GM06990 (cell line): ENCODE data around the gene PSME2.

Experiments used
- DNase-seq: peaks from one replicate; pipeline ENCODE4 v3.0.0-alpha.2; 2011; ENCODE audit not compliant: insufficient read length; ENCODE audit errors: extremely low read depth
- H3K27me3 ChIP-seq: replicated peaks from 2 replicates; pipeline ENCODE4 v1.6.0; 2011; ENCODE audit warnings: low read length; ENCODE audit not compliant: control insufficient read depth, insufficient read depth
- H3K36me3 ChIP-seq: 2 replicates; pipeline ENCODE4 v1.5.1; 2011; ENCODE audit warnings: low read length; ENCODE audit not compliant: control insufficient read depth, insufficient read depth
- H3K4me3 ChIP-seq: replicated peaks from 2 replicates; pipeline ENCODE4 v1.5.1; 2011; ENCODE audit warnings: low read depth, mild to moderate bottlenecking, control low read depth, low read length
- TF ChIP-seq, protein P1 (sequence below): IDR thresholded peaks from 2 replicates; pipeline ENCODE4 v1.5.1; 2011; ENCODE audit warnings: low read length, control low read depth, mild to moderate bottlenecking, inconsistent platforms; ENCODE audit not compliant: insufficient read depth, poor library complexity, severe bottlenecking

PSME2 gene

DNA sequence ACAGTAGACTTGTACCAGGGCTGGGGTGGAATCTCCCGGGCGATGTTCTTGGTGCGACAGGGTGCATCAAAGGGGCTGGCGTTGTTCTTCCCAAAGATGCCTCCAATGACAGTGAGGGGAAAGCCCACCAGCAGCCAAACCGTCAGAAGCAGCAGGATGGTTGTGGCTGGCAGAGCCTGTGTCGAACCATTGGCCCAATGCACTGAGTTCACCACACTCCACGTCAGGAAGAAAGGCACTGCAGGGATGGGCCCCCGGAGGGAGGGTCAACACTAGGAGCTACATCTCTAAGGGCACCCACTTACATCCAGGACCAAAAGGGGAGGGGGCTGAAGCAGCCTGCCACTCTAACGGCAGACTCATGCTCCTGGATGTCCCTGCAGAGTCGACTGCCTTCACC, 44.0 kb upstream of the PSME2 start:
- no peak for DNase-seq
- peaks cover 24% of the 10 kb centered on the region for H3K36me3 ChIP-seq
- TF ChIP-seq, protein P1, sequence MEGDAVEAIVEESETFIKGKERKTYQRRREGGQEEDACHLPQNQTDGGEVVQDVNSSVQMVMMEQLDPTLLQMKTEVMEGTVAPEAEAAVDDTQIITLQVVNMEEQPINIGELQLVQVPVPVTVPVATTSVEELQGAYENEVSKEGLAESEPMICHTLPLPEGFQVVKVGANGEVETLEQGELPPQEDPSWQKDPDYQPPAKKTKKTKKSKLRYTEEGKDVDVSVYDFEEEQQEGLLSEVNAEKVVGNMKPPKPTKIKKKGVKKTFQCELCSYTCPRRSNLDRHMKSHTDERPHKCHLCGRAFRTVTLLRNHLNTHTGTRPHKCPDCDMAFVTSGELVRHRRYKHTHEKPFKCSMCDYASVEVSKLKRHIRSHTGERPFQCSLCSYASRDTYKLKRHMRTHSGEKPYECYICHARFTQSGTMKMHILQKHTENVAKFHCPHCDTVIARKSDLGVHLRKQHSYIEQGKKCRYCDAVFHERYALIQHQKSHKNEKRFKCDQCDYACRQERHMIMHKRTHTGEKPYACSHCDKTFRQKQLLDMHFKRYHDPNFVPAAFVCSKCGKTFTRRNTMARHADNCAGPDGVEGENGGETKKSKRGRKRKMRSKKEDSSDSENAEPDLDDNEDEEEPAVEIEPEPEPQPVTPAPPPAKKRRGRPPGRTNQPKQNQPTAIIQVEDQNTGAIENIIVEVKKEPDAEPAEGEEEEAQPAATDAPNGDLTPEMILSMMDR, result no peak

GRCh38 chr14:24189460-24189859, 43.0 kb upstream of the PSME2 start:
- H3K36me3 ChIP-seq, result peaks cover 33% of the 10 kb centered on the region
- DNase-seq, result no peak
- TF ChIP-seq, protein P1, result no peak

More for the DNA sequence above, 44.0 kb upstream of the PSME2 start:
- Histone ChIP-seq H3K4me3 (no peak overlapping the region), H3K27me3 (no peaks in the 10 kb centered on the region)

GRCh38 chr14:24189059-24189375, 42.6 kb upstream of the PSME2 start:
- no peak for DNase-seq
- peak overlapping the region; percentile 29 for H3K4me3 ChIP-seq
- TF ChIP-seq, protein P1, result no peak
- H3K36me3 ChIP-seq, result peaks cover 37% of the 10 kb centered on the region
- no peaks in the 10 kb centered on the region for H3K27me3 ChIP-seq

More at GRCh38 chr14:24189460-24189859, 43.0 kb upstream of the PSME2 start:
- H3K4me3 ChIP-seq, result no peak overlapping the region
- H3K27me3 ChIP-seq, result no peaks in the 10 kb centered on the region

GRCh38 chr14:24188251-24189058, 42.0 kb upstream of the PSME2 start, which contains the start of gene IPO4:
Gene IPO4 (minus strand): TSS chr14:24188816. CDS start chr14:24188787, 29 bp downstream.
- no peaks in the 10 kb centered on the region for H3K27me3 ChIP-seq
- peak within 1 kb of the TSS; percentile 83 for H3K4me3 ChIP-seq
- peaks cover 42% of the 10 kb centered on the region for H3K36me3 ChIP-seq
- TF ChIP-seq, protein P1, result no peak
- peak; percentile 89 for DNase-seq

GRCh38 chr14:24187539-24187915, 41.1 kb upstream of the PSME2 start:
- peaks cover 49% of the 10 kb centered on the region for H3K36me3 ChIP-seq
- peak overlapping the region; percentile 83 for H3K4me3 ChIP-seq
- DNase-seq, result no peak
- no peaks in the 10 kb centered on the region for H3K27me3 ChIP-seq
- TF ChIP-seq, protein P1, result no peak
